Glutamatergic neuron (in vitro differentiated cells): ENCODE results near the gene TPGS1. TPM values are rescaled to one million over a fixed set of nuclear protein-coding genes. Genes with fewer than 3 reads are reported as not detected.
A peak's percentile ranks its signal among the peaks of the same experiment; 100 is the strongest.

ENCODE experiments used
- DNase-seq: peaks from one replicate; pipeline ENCODE4 v3.0.0; 2022
- H3K27ac Mint-ChIP-seq: one replicate; pipeline ENCODE4 v1.8.0; 2020; ENCODE audit warnings: mild to moderate bottlenecking, mixed read lengths, inconsistent platforms; ENCODE audit not compliant: unreplicated experiment
- H3K27me3 Mint-ChIP-seq: one replicate; pipeline ENCODE4 v1.8.0; 2020; ENCODE audit warnings: mild to moderate bottlenecking, moderate library complexity, mixed read lengths, inconsistent platforms; ENCODE audit not compliant: unreplicated experiment
- H3K36me3 Mint-ChIP-seq: one replicate; pipeline ENCODE4 v1.8.0; 2020; ENCODE audit warnings: mild to moderate bottlenecking, mixed read lengths, inconsistent platforms; ENCODE audit not compliant: unreplicated experiment
- H3K4me1 Mint-ChIP-seq: one replicate; pipeline ENCODE4 v1.8.0; 2020; ENCODE audit warnings: mild to moderate bottlenecking, low read depth, mixed read lengths, inconsistent platforms; ENCODE audit not compliant: unreplicated experiment
- H3K4me3 Mint-ChIP-seq: one replicate; pipeline ENCODE4 v1.8.0; 2020; ENCODE audit warnings: mild to moderate bottlenecking, mixed read lengths, inconsistent platforms; ENCODE audit not compliant: unreplicated experiment
- H3K9me3 Mint-ChIP-seq: one replicate; pipeline ENCODE4 v1.8.0; 2020; ENCODE audit warnings: mild to moderate bottlenecking, moderate library complexity, mixed read lengths, inconsistent platforms; ENCODE audit not compliant: unreplicated experiment
- CTCF ChIP-seq: fragments of 200-600 bp; sonication (generic); IDR thresholded peaks from one replicate; pipeline ENCODE4 v1.5.0; 2021; ENCODE audit not compliant: partially characterized antibody, unreplicated experiment
- total RNA-seq: library from RNA; stranded (reverse); fragmentation: NEBNext Ultra II Directional; extraction: Animal tissue kit (Norgen Biotek cat#: 25700); gene quantifications from one replicate; pipeline ENCODE4 v1.2.1, GENCODE V29; 2021; ENCODE audit not compliant: unreplicated experiment

TPGS1 gene
- total RNA-seq, 1 donor from 2014 or later = 20.0 TPM

GRCh38 chr19:510606-511100 is 3.4 kb downstream of the TPGS1 start:
- peak; percentile 95 for DNase-seq
- TF ChIP-seq CTCF = peak; percentile 100
- Mint-ChIP-seq H3K27me3 (peaks cover 16% of the 10 kb centered on the region), H3K4me1 (peaks cover 6% of the 10 kb centered on the region), H3K36me3 (peaks cover 5% of the 10 kb centered on the region), H3K4me3 (peak overlapping the region; percentile 61), H3K9me3 (peaks cover 8% of the 10 kb centered on the region), H3K27ac (peak overlapping the region; percentile 94)

GRCh38 chr19:511101-511851 is 4.0 kb downstream of the TPGS1 start:
- Mint-ChIP-seq H3K27ac (peak overlapping the region; percentile 94), H3K27me3 (peaks cover 16% of the 10 kb centered on the region), H3K4me3 (peak overlapping the region; percentile 61), H3K4me1 (peaks cover 6% of the 10 kb centered on the region), H3K9me3 (peaks cover 8% of the 10 kb centered on the region), H3K36me3 (peaks cover 5% of the 10 kb centered on the region)
- peak; percentile 54 for DNase-seq
- TF ChIP-seq CTCF = no peak

- Mint-ChIP-seq H3K4me3 (no peak overlapping the region), H3K36me3 (peaks cover 5% of the 10 kb centered on the region)
- no peak for DNase-seq
Measured at GRCh38 chr19:512547-513365, 5.5 kb downstream of the TPGS1 start.

GRCh38 chr19:513368-514165 is 6.3 kb downstream of the TPGS1 start:
- peaks cover 17% of the 10 kb centered on the region for H3K27me3 Mint-ChIP-seq
- DNase-seq = no peak
- peaks cover 8% of the 10 kb centered on the region for H3K9me3 Mint-ChIP-seq
- TF ChIP-seq CTCF = no peak
- no peak overlapping the region for H3K4me3 Mint-ChIP-seq
- peak overlapping the region; percentile 43 for H3K27ac Mint-ChIP-seq
- H3K4me1 Mint-ChIP-seq = peaks cover 4% of the 10 kb centered on the region
- peaks cover 5% of the 10 kb centered on the region for H3K36me3 Mint-ChIP-seq

More at GRCh38 chr19:512547-513365, 5.5 kb downstream of the TPGS1 start:
- H3K27me3 Mint-ChIP-seq = peaks cover 17% of the 10 kb centered on the region
- H3K27ac Mint-ChIP-seq = no peak overlapping the region
- TF ChIP-seq CTCF = no peak
- H3K4me1 Mint-ChIP-seq = peaks cover 6% of the 10 kb centered on the region
- H3K9me3 Mint-ChIP-seq = peaks cover 8% of the 10 kb centered on the region
